Measurements from ENCODE around the gene SEMA4A.
A peak's percentile ranks its signal among the peaks of the same experiment; 100 is the strongest.
"Not testable (repeated sequence)": the region's sequence is repeated elsewhere in the genome, so short reads cannot be mapped to it uniquely, and the experiment has no call there.

Gene SEMA4A

DNA sequence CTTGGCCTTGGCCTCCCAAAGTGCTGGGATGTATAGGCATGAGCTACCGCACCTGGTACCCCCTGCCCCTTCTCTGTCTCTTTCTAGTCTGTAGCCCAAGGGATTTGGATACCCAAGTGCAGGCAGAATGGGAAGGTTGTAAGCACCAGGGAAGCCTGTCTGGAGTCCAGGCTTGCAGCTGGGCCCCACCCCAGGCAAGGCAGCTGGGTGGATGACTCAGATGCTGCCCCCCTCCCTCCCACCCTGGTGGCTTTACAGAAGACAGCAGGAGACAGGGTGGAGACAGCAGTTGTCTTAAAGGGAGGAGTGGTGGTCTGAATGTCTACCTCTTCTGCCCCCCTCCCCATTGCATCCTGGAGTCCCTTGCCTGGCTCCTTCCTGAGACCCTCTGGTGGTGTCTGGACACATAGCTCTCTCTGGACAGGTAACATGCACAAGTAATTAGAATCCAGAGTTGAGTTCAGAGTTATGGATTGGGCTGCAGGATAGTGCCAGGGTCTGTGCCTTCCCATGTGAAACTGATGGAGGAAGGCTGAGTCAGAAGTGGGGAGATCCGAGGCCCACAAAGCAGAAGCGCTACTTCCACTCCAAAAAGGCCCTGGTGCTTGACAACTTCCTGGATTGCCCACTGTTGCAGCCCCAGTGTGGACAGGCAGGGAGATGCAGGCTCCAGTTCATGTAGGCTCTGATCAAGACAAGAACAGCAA lies 33.7 kb upstream of the SEMA4A start:
- DNase-seq, result peak; percentile 79

DNA sequence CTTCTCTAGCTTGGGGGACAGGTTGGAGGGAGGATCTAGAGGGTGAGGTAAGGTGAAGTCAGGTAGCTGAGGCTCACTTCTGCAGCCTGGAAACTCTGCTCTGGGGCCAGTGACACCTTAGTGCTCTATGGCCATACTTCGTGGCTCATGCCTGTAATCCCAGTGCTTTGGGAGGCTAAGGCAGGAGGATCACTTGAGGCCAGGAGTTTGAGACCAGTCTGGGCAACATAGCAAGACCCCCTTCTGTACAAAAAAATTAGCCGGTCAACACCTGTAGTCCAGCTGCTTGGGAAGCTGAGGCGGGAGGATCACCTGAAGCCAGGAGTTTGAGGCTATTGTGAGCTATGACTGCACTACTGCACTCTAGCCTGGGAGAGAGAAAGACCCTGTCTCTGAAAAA lies 33.1 kb upstream of the SEMA4A start:
- no peak for DNase-seq

GRCh38 chr1:156121005-156121404 lies 32.4 kb upstream of the SEMA4A start:
- DNase-seq, result not testable (repeated sequence)

GRCh38 chr1:156121457-156121856 lies 31.9 kb upstream of the SEMA4A start:
- DNase-seq, result no peak

DNA sequence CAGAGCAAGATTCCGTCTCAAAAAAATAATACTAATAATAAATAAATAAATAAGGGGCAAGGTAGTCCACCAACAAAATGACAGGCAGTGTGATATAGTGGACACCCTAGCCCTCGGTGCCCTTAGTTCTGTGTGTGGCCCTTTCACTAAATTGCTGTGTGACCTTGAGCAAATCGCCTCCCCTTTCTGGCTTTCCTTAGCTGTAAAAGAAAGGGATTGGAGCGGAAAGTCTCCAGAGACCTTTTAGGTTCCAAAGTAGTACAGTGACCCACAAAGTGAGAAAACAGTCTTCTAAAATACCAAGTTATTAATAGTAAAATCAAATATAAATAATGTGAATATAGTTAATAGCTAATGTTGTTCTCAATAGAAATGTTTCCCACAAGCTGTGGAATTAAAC lies 31.3 kb upstream of the SEMA4A start:
- DNase-seq, result no peak

GRCh38 chr1:156122519-156123355 lies 30.6 kb upstream of the SEMA4A start:
- DNase-seq, result peak; percentile 92

DNA sequence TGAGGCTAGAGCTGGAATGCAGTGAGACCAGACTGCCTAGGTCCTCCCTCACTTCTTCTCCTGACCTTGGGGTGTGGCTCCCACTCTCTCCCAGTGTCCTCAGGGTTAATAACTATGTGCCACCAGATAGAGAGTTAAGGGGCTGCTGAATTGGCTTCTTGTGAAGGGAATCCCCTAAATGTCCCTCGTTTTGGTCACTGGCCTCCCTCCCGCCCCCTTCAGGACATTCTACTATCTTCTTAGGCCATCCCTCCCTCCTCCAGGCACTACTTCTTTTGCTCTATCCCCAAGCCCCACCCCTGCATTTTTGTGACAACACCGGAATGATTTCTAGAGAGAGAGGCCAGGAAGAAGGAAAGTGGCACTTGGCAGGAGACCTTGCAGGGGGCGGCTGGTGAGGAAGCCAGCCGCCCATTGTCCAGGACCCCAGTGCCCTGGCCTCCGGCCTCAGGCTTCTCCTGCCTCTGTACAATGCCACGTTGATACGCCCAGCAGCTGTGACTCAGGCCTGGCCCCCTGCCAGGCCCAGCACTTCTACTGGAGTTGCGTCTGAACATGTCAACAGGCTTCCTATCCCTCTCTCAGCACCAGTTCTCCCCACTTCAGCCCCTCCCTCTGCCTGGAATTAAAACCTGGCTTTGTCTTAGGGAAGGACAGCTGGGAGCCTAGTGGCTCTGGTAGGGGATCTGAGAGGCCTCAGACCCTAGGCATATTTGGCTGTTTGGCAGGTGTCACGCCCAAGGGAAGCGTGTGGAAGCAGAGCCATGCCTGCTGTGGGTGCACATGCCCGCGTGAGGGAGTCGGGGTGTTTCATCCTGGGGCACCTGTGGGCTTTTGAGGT lies 29.8 kb upstream of the SEMA4A start:
- peak; percentile 98 for DNase-seq

GRCh38 chr1:156124557-156125483 lies 28.6 kb upstream of the SEMA4A start:
- DNase-seq, result no peak

DNA sequence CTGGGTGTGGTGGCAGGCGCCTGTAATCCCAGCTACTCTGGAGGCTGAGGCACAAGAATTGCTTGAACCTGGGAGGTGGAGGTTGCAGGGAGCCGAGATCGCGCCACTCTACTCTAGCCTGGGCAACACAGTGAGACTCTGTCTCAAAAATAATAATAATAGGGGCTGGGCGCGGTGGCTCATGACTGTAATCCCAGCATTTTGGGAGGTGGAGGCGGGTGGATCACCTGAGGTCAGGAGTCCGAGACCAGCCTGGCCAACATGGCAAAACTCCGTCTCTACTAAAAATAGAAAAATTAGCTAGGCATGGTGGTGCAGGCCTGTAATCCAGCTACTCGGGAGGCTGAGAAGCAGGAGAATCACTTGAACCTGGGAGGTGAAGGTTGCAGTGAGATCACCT lies 27.8 kb upstream of the SEMA4A start:
- DNase-seq, result not testable (repeated sequence)

DNA sequence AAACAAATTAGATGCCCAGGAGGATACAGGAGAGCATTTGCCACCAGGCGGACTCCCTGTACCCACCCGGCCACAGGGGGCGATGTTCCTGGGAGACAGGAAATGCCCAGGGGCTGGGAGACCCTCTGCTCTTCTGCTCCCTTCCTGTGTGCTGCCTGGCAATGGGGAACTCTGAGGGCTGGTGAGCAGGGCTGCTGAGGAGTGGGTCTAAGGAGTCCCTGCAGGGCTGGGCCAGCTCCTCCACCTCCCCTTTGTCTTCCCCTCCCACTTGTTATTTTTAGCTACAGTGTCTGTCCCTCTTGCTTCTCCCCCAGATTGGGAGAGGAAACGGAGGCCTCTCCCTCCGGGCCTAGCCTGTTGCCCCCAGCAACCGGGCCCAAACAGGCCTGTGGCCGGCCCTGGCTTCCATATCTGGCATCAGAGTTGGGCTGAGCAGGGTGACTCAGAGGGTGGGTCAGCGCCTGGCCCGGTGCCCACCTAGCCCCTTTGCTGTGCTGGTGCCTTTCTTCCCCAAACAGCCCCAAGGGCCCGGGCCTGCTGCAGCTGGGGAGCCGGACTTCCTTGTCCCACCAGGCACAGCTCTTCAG lies 27.2 kb upstream of the SEMA4A start:
- peak; percentile 99 for DNase-seq

GRCh38 chr1:156126630-156127534 lies 26.5 kb upstream of the SEMA4A start:
- peak; percentile 96 for DNase-seq

DNA sequence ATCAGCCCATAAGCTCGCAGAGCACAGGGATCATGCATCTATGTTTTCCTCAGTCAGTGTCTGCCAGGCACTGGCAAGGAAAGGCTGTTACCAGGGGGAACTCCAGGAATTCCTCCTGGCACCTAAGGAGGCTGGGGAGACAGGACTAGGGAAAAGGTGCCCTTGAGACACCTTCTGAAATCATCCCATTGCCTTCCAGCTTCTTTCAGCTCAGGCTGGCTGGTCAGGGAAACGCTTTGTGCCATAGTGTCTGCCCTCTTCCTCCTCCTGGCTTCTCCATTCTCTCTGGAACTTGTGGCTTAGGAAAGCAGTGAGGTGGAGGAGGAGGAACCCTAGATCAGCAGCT lies 25.1 kb upstream of the SEMA4A start:
- no peak for DNase-seq

- DNase-seq, result peak; percentile 85
These were observed 24.5 kb upstream of the SEMA4A start for GRCh38 chr1:156128654-156129597.

DNA sequence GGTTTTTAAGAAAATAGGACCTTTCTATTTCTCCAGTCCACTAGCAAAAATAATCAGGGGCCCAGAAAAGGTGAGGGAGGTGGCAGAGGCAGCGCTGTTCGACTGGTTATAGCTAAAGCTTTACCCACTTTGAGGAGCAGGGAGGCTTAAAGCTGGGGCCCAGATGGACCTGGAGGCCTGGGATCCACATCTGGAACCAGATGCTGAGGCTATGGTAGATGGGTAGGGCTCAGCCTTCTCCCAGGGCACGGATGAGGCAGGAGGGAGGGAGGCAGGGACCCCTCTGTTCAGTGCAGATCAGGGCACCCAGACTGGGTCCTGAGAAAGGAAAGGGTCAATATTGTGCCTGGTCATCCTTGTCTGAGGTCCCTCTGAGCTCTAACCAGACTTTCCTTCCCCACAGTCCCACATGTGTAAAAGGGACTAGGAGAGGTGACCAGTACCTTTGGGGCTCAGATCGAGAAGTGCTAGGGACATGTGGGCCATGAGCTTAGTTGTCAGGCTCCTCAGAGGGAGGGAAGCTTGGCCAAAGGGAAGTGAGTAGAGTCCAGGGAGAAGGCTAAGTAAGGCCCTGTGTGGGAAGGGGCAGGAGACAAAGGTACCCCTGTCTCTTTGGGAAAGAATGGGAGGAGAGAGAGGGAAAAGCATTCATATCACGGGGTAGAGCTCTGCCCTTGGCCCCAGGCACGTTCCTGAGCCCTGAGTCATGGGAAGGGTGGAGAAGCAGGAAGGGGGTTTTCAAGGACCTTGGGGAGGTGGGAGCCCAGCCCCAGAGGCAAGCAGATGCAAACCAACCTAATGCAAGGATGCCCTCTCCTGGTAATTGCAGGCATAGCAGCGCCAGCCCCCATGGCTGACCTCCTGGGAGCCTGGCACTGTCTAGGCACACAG lies 23.5 kb upstream of the SEMA4A start:
- DNase-seq, result peak; percentile 98

DNA sequence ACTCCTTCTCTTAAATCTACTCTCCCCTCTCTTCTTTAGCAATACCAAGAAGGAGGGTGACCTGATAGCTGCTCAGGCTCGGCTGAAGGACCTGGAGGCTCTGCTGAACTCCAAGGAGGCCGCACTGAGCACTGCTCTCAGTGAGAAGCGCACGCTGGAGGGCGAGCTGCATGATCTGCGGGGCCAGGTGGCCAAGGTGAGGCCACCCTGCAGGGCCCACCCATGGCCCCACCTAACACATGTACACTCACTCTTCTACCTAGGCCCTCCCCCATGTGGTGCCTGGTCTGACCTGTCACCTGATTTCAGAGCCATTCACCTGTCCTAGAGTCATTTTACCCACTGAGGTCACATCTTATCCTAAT lies 22.8 kb upstream of the SEMA4A start:
- no peak for DNase-seq

GRCh38 chr1:156134716-156135435 lies 18.5 kb upstream of the SEMA4A start:
- no peak for DNase-seq

GRCh38 chr1:156135930-156136871 lies 17.2 kb upstream of the SEMA4A start:
- no peak for DNase-seq

Measured in fibroblast of skin of right biceps (primary cell).